ENCODE data around the gene EPHB2. TPM values are rescaled to one million over a fixed set of nuclear protein-coding genes. Genes with fewer than 3 reads are reported as not detected.

The EPHB2 gene
- total and polyA plus RNA-seq, 2 of the 13 experiments (the other 11 are each of a cell fraction or from before 2014, with no cell fraction given) = 0.03 to 0.11 TPM

DNA sequence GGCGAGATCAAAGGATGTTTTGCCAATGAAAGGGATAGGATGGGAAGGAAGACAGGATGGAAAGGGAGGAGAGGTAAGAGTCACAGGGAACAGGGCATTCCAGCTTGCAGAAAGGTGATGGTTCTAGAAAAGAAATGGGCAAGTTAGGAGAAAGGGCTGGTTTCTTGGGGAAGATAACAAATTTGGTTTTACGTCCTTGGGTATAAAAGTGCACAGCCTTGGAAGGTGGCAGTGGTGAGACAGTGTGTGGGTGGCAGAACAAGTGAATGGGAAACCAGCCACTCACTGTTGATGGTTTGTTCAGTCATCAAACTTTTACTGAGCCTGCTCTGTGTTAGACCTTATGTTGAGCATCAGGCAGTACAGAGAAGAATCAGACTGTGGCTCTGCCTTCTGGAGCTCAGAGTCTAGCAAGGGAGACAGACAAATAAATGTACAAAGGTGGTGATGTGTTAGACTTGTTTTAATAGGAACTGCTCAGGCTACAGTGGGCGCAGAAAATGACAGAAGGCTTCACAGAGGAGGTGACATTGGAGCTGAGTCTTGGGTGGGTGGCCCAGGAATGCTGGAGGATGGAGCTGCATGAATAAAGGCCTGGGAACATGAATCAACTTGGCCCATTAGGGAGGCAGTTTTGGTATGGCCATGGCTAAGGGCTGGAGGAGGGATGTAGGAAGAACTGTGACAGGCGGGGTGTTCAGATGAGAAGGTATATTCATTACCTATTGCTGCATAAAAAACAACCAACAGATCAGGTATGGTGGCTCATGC is 76.3 kb downstream of the EPHB2 start (continued):
- TF ChIP-seq, protein P1, sequence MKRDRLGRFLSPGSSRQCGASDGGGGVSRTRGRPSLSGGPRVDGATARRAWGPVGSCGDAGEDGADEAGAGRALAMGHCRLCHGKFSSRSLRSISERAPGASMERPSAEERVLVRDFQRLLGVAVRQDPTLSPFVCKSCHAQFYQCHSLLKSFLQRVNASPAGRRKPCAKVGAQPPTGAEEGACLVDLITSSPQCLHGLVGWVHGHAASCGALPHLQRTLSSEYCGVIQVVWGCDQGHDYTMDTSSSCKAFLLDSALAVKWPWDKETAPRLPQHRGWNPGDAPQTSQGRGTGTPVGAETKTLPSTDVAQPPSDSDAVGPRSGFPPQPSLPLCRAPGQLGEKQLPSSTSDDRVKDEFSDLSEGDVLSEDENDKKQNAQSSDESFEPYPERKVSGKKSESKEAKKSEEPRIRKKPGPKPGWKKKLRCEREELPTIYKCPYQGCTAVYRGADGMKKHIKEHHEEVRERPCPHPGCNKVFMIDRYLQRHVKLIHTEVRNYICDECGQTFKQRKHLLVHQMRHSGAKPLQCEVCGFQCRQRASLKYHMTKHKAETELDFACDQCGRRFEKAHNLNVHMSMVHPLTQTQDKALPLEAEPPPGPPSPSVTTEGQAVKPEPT (CRISPR knock-in tag; IDR thresholded peaks at IDR 0.05; ENCODE audit: low read depth) = no peak
- TF ChIP-seq, protein P2, sequence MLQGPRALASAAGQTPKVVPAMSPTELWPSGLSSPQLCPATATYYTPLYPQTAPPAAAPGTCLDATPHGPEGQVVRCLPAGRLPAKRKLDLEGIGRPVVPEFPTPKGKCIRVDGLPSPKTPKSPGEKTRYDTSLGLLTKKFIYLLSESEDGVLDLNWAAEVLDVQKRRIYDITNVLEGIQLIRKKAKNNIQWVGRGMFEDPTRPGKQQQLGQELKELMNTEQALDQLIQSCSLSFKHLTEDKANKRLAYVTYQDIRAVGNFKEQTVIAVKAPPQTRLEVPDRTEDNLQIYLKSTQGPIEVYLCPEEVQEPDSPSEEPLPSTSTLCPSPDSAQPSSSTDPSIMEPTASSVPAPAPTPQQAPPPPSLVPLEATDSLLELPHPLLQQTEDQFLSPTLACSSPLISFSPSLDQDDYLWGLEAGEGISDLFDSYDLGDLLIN (CRISPR knock-in tag; IDR thresholded peaks at IDR 0.05; ENCODE audit: borderline replicate concordance) = no peak
- TF ChIP-seq CBFB (CRISPR knock-in tag; IDR thresholded peaks at IDR 0.05) = no peak
- TF ChIP-seq JARID2 (CRISPR knock-in tag; IDR thresholded peaks at IDR 0.05; ENCODE audit: insufficient replicate concordance) = no peak
- no peak for TF ChIP-seq SRSF9 (IDR thresholded peaks at IDR 0.05; ENCODE audit: borderline replicate concordance, insufficient read depth, low read depth, low read length, poor library complexity, severe bottlenecking)
- no peak for TF ChIP-seq ZBTB38 (CRISPR knock-in tag; IDR thresholded peaks at IDR 0.05)

DNA sequence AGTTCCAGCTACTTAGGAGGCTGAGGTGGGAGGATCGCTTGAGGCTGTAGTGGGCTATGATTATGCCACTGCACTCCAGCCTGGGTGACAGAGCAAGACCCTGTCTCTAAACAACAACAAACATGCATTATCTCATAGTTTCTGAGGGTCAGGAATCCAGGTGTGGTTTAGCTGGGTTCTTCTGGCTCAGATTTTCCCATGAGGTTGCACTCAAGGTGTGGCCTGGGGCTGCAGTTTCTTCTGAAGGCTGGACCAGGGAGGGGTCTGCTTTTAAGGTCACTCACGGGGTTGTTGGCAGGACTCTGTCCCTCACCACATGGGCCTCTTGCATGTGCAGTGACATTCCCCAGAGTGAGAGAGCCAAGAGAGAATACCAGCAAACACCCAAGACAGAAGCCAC is 77.0 kb downstream of the EPHB2 start:
- CTCF ChIA-PET (ENCODE audit: low intra/inter-chr PET ratio, low total read pairs) = no interaction called here
- intact Hi-C loops (cut with micrococcal nuclease; ENCODE audit: unreplicated experiment) = no loop called here
- in situ Hi-C loops (cut with HindIII; ENCODE audit: extremely low pct_ligation_motif_present, low pct_unique_long_range_greater_than_20kb) = no loop called here
- TF ChIP-seq ZNF430 (CRISPR knock-in tag; IDR thresholded peaks at IDR 0.05) (no peak), NFRKB (IDR thresholded peaks at IDR 0.05) (no peak), ZNF550 (CRISPR knock-in tag; IDR thresholded peaks at IDR 0.05; ENCODE audit: borderline replicate concordance) (no peak), ZNF335 (CRISPR knock-in tag; IDR thresholded peaks at IDR 0.05) (no peak), ZNF256 (CRISPR knock-in tag; conservative IDR thresholded peaks at IDR 0.05) (no peak), ETV6 (CRISPR knock-in tag; conservative IDR thresholded peaks at IDR 0.05) (no peak), ZNF619 (CRISPR knock-in tag; IDR thresholded peaks at IDR 0.05) (no peak), SOX6 (IDR thresholded peaks at IDR 0.05) (no peak), SOX6 (CRISPR knock-in tag; IDR thresholded peaks at IDR 0.05) (no peak), ZNF607 (CRISPR knock-in tag; IDR thresholded peaks at IDR 0.05; ENCODE audit: borderline replicate concordance) (no peak), KDM5B (CRISPR knock-in tag; IDR thresholded peaks at IDR 0.05; ENCODE audit: borderline replicate concordance) (no peak), KAT2B (IDR thresholded peaks at IDR 0.05; ENCODE audit: borderline replicate concordance, low read depth, low read length) (no peak)
- TF ChIP-seq, protein P3, sequence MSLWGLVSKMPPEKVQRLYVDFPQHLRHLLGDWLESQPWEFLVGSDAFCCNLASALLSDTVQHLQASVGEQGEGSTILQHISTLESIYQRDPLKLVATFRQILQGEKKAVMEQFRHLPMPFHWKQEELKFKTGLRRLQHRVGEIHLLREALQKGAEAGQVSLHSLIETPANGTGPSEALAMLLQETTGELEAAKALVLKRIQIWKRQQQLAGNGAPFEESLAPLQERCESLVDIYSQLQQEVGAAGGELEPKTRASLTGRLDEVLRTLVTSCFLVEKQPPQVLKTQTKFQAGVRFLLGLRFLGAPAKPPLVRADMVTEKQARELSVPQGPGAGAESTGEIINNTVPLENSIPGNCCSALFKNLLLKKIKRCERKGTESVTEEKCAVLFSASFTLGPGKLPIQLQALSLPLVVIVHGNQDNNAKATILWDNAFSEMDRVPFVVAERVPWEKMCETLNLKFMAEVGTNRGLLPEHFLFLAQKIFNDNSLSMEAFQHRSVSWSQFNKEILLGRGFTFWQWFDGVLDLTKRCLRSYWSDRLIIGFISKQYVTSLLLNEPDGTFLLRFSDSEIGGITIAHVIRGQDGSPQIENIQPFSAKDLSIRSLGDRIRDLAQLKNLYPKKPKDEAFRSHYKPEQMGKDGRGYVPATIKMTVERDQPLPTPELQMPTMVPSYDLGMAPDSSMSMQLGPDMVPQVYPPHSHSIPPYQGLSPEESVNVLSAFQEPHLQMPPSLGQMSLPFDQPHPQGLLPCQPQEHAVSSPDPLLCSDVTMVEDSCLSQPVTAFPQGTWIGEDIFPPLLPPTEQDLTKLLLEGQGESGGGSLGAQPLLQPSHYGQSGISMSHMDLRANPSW (CRISPR knock-in tag; IDR thresholded peaks at IDR 0.05; ENCODE audit: borderline replicate concordance) = no peak

More for the DNA sequence above, 77.0 kb downstream of the EPHB2 start:
- Histone ChIP-seq H3K27ac (ENCODE audit: extremely low read length, insufficient read depth, low read length) (no peak overlapping the region), H3K4me3 (replicated peaks in 1 of 3; ENCODE audit: insufficient read depth in 1 of 3, low read depth in 2 of 3, low read length in 3 of 3) (no peak overlapping the region), H3K4me1 (ENCODE audit: insufficient read depth, low read length) (peaks cover 15% of the 10 kb centered on the region), H3K79me2 (ENCODE audit: insufficient read depth, low read length) (no peaks in the 10 kb centered on the region), H3K9me3 (ENCODE audit: low read length) (no peaks in the 10 kb centered on the region), H3K36me3 (replicated peaks in 1 of 2; ENCODE audit: control insufficient read depth in 1 of 2, insufficient read depth in 2 of 2, low read length in 2 of 2) (no peaks in the 10 kb centered on the region), H3K4me2 (ENCODE audit: low read depth, low read length) (no peak overlapping the region), H4K20me1 (ENCODE audit: insufficient read depth, low read length) (no peaks in the 10 kb centered on the region), H3K27me3 (ENCODE audit: control insufficient read depth in 1 of 2, insufficient read depth in 2 of 2, low read length in 2 of 2) (peaks cover 2 to 4% of the 10 kb centered on the region in 2 experiments; a peak in 2 of 5 replicates), H3K9ac (ENCODE audit: insufficient read depth, low read depth, low read length) (no peak overlapping the region), H2AFZ (ENCODE audit: low read length) (no peak overlapping the region)
- DNase-seq (ENCODE audit: low spot score) (no peak), ATAC-seq (no peak), FAIRE-seq (no peak)
- no TSS peak for BruUV-seq (replicated peaks)
- POLR2A ChIA-PET = no interaction called here
- 50% methylated on average over 2 of the region's 2 CpGs for WGBS (ENCODE audit: low lambda C conversion rate)

All from HepG2 (cell line).